Vagina (tissue), 2 donors: ENCODE results near the gene ERMP1.

ENCODE experiments used
- POLR2A ChIP-seq, 2 donors: fragments of 450-650 bp; IDR thresholded peaks; one replicate each; pipeline ENCODE4 v1.6.1; 2017; ENCODE audit warnings: antibody characterized with exemption in 2 of 2, mild to moderate bottlenecking in 2 of 2, moderate library complexity in 2 of 2
- TF ChIP-seq, protein P1 (sequence below), 3 experiments: fragments of 450-650 bp in 2 of 3; fragments of 200-600 bp in 1 of 3; sonication (generic) in 1 of 3; IDR thresholded peaks; one replicate each; pipeline ENCODE4 v1.5.1; 2017 to 2019; ENCODE audit warnings: antibody characterized with exemption in 3 of 3, mild to moderate bottlenecking in 2 of 3, moderate library complexity in 2 of 3

DNA sequence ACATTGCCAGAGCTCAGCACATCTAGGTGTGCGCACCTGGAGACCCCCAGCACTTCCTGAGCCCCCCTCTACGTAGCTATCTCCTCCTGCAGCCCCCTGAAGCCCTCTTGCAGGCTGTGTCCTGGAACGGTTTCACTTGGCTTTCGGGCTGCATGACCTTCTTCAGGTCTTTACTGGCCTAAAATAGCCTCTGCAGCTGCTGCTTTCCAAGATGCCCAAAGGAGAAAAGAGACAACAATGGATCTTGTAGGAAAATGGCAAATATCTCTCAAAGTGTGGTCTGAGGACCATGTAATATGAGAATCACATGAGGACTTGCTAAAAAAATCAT is 6.6 kb upstream of the ERMP1 start:
- TF ChIP-seq, protein P1, sequence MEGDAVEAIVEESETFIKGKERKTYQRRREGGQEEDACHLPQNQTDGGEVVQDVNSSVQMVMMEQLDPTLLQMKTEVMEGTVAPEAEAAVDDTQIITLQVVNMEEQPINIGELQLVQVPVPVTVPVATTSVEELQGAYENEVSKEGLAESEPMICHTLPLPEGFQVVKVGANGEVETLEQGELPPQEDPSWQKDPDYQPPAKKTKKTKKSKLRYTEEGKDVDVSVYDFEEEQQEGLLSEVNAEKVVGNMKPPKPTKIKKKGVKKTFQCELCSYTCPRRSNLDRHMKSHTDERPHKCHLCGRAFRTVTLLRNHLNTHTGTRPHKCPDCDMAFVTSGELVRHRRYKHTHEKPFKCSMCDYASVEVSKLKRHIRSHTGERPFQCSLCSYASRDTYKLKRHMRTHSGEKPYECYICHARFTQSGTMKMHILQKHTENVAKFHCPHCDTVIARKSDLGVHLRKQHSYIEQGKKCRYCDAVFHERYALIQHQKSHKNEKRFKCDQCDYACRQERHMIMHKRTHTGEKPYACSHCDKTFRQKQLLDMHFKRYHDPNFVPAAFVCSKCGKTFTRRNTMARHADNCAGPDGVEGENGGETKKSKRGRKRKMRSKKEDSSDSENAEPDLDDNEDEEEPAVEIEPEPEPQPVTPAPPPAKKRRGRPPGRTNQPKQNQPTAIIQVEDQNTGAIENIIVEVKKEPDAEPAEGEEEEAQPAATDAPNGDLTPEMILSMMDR (IDR thresholded peaks at IDR 0.05): no peak
- TF ChIP-seq POLR2A (IDR thresholded peaks at IDR 0.05): no peak
